ENCODE measurements around the gene SUSD4. TPM values are rescaled to one million over a fixed set of nuclear protein-coding genes. Genes with fewer than 3 reads are reported as not detected.

Gene SUSD4
- total and polyA plus RNA-seq, 9 of the 15 experiments (the other 6 are each of a cell fraction or from before 2014, with no cell fraction given): 0.06 to 1.7 (median 0.09) TPM; not detected in 4

DNA sequence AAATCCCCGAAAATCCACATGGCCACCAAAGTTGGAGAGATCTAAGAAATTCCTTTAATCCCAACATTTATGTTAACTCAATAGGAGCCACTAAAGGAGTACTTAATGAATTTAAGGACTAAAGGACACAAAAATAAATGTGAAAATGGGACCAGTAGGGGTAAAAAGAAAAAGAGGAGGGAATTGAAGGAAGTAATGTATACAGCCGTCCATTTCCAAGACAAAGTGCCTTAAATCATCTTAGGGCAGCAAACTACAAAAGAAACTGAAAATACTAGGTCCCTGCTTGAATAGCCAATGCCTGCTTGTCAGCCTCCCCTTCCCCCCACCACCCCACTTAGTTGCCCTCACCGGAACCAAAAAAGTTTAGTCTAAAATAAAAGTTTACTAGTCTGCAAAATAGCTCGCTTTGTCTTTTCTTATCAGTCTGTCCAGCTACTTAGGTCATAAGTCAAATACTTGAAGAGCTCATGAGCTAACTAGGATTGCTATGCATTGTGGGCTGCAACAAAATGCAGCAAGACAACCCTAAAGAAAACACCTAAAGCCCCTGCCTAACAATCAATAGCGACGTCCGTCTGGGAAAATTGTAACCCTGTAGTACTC lies 154.6 kb downstream of the SUSD4 start (continued):
- TF ChIP-seq HDAC2 (IDR thresholded peaks at IDR 0.05) (0 out of 2 replicates have a peak, but pooled peaks have one; percentile 17), SMARCA4 (IDR thresholded peaks at IDR 0.05) (peak; percentile 55; the same call in 1 of the 2 replicates), BRD9 (IDR thresholded peaks at IDR 0.05; ENCODE audit: low read depth, partially characterized antibody) (peak; percentile 34), SMAD4 (CRISPR knock-in tag; conservative IDR thresholded peaks at IDR 0.05) (peak; percentile 74), ATF7 (IDR thresholded peaks at IDR 0.05) (peak; percentile 36; the same call in 1 of the 2 replicates), DMBX1 (CRISPR knock-in tag; IDR thresholded peaks at IDR 0.05; ENCODE audit: borderline replicate concordance) (peak; percentile 12; the same call in 1 of the 2 replicates), KAT7 (CRISPR knock-in tag; IDR thresholded peaks at IDR 0.05; ENCODE audit: borderline replicate concordance) (no peak), TRIM28 (IDR thresholded peaks at IDR 0.05) (no peak), EP300 (IDR thresholded peaks at IDR 0.05; ENCODE audit: low read length) (peak; percentile 45; the same call in 1 of the 2 replicates), TAL1 (IDR thresholded peaks at IDR 0.05) (peak; percentile 30; the same call in 1 of the 2 replicates), EP400 (IDR thresholded peaks at IDR 0.05) (0 out of 2 replicates have a peak, but pooled peaks have one; percentile 7), SMARCE1 (IDR thresholded peaks at IDR 0.05) (peak; percentile 34; the same call in 1 of the 2 replicates), CXXC5 (CRISPR knock-in tag; IDR thresholded peaks at IDR 0.05) (no peak), NR2C2 (CRISPR knock-in tag; IDR thresholded peaks at IDR 0.05) (no peak), NR2C2 (tag; IDR thresholded peaks at IDR 0.05) (peak; percentile 82), ETV1 (tag; conservative IDR thresholded peaks at IDR 0.05; ENCODE audit: low read depth) (0 out of 2 replicates have a peak, but pooled peaks have one; percentile 40), TRIM24 (IDR thresholded peaks at IDR 0.05) (peak in 1 of 2 experiments; percentile 37; a peak in 1 of 4 replicates), HOXB6 (CRISPR knock-in tag; IDR thresholded peaks at IDR 0.05; ENCODE audit: borderline replicate concordance) (no peak), LEF1 (IDR thresholded peaks at IDR 0.05) (0 out of 2 replicates have a peak, but pooled peaks have one; percentile 25), ILF3 (IDR thresholded peaks at IDR 0.05; ENCODE audit: borderline replicate concordance) (no peak), RBM34 (IDR thresholded peaks at IDR 0.05; ENCODE audit: borderline replicate concordance, insufficient read depth, low read length) (no peak)
- TF ChIP-seq, protein P1, sequence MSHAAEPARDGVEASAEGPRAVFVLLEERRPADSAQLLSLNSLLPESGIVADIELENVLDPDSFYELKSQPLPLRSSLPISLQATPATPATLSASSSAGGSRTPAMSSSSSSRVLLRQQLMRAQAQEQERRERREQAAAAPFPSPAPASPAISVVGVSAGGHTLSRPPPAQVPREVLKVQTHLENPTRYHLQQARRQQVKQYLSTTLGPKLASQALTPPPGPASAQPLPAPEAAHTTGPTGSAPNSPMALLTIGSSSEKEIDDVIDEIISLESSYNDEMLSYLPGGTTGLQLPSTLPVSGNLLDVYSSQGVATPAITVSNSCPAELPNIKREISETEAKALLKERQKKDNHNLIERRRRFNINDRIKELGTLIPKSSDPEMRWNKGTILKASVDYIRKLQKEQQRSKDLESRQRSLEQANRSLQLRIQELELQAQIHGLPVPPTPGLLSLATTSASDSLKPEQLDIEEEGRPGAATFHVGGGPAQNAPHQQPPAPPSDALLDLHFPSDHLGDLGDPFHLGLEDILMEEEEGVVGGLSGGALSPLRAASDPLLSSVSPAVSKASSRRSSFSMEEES (CRISPR knock-in tag; IDR thresholded peaks at IDR 0.05): no peak
- TF ChIP-seq, protein P2, sequence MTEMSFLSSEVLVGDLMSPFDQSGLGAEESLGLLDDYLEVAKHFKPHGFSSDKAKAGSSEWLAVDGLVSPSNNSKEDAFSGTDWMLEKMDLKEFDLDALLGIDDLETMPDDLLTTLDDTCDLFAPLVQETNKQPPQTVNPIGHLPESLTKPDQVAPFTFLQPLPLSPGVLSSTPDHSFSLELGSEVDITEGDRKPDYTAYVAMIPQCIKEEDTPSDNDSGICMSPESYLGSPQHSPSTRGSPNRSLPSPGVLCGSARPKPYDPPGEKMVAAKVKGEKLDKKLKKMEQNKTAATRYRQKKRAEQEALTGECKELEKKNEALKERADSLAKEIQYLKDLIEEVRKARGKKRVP (CRISPR knock-in tag; IDR thresholded peaks at IDR 0.05): 0 out of 2 replicates have a peak, but pooled peaks have one; percentile 30
- TF ChIP-seq, protein P3, sequence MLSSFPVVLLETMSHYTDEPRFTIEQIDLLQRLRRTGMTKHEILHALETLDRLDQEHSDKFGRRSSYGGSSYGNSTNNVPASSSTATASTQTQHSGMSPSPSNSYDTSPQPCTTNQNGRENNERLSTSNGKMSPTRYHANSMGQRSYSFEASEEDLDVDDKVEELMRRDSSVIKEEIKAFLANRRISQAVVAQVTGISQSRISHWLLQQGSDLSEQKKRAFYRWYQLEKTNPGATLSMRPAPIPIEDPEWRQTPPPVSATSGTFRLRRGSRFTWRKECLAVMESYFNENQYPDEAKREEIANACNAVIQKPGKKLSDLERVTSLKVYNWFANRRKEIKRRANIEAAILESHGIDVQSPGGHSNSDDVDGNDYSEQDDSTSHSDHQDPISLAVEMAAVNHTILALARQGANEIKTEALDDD (IDR thresholded peaks at IDR 0.05): peak; percentile 97

Data from K562 (cell line).